Measurements from ENCODE around the gene CHRNG.

CHRNG gene

GRCh38 chr2:232501331-232501771 lies 38.1 kb upstream of the CHRNG start:
- POLR2A ChIA-PET: no interaction called here
- CTCF ChIA-PET: no interaction called here
- H3K4me3 ChIP-seq (ENCODE audit: low read depth, low read length): no peak overlapping the region

GRCh38 chr2:232501794-232502390 lies 37.6 kb upstream of the CHRNG start:
- no peak overlapping the region for H3K4me3 ChIP-seq (ENCODE audit: low read depth, low read length)
- CTCF ChIA-PET: no interaction called here
- TF ChIP-seq CTCF (IDR thresholded peaks at IDR 0.05; ENCODE audit: insufficient read depth, low read length, missing control alignments): no peak

More at GRCh38 chr2:232501331-232501771, 38.1 kb upstream of the CHRNG start:
- TF ChIP-seq CTCF (IDR thresholded peaks at IDR 0.05; ENCODE audit: insufficient read depth, low read length, missing control alignments): no peak
- no peak for DNase-seq (ENCODE audit: low read depth, low spot score)

GRCh38 chr2:232502511-232502910 lies 37.0 kb upstream of the CHRNG start:
- DNase-seq (ENCODE audit: low read depth, low spot score): no peak
- POLR2A ChIA-PET: no interaction called here
- TF ChIP-seq CTCF (IDR thresholded peaks at IDR 0.05; ENCODE audit: insufficient read depth, low read length, missing control alignments): no peak
- CTCF ChIA-PET: no interaction called here
- no peak overlapping the region for H3K4me3 ChIP-seq (ENCODE audit: low read depth, low read length)

More at GRCh38 chr2:232501794-232502390, 37.6 kb upstream of the CHRNG start:
- POLR2A ChIA-PET: no interaction called here
- DNase-seq (ENCODE audit: low read depth, low spot score): no peak

GRCh38 chr2:232502911-232503808 lies 36.3 kb upstream of the CHRNG start:
- POLR2A ChIA-PET: no interaction called here
- H3K4me3 ChIP-seq (ENCODE audit: low read depth, low read length): no peak overlapping the region

GRCh38 chr2:232503809-232504323 lies 35.6 kb upstream of the CHRNG start:
- no peak for TF ChIP-seq CTCF (IDR thresholded peaks at IDR 0.05; ENCODE audit: insufficient read depth, low read length, missing control alignments)
- ChIA-PET CTCF (no interaction called here), POLR2A (no interaction called here)
- no peak overlapping the region for H3K4me3 ChIP-seq (ENCODE audit: low read depth, low read length)
- no peak for DNase-seq (ENCODE audit: low read depth, low spot score)

More at GRCh38 chr2:232502911-232503808, 36.3 kb upstream of the CHRNG start:
- no peak for TF ChIP-seq CTCF (IDR thresholded peaks at IDR 0.05; ENCODE audit: insufficient read depth, low read length, missing control alignments)
- no peak for DNase-seq (ENCODE audit: low read depth, low spot score)
- CTCF ChIA-PET: no interaction called here

GRCh38 chr2:232504438-232504837 lies 35.1 kb upstream of the CHRNG start:
- POLR2A ChIA-PET: no interaction called here
- no peak overlapping the region for H3K4me3 ChIP-seq (ENCODE audit: low read depth, low read length)
- CTCF ChIA-PET: no interaction called here
- TF ChIP-seq CTCF (IDR thresholded peaks at IDR 0.05; ENCODE audit: insufficient read depth, low read length, missing control alignments): no peak
- no peak for DNase-seq (ENCODE audit: low read depth, low spot score)
